K562 (cell line): ENCODE data around the gene KIF14. TPM values are rescaled to one million over a fixed set of nuclear protein-coding genes. Genes with fewer than 3 reads are reported as not detected.

ENCODE experiments used
- BDP1 ChIP-seq: IDR thresholded peaks from 3 replicates; pipeline ENCODE4 v1.6.1; 2011; ENCODE audit not compliant: insufficient read length, insufficient read depth
- ILF3 ChIP-seq: fragments of 450-650 bp; IDR thresholded peaks from 2 replicates; pipeline ENCODE4 v1.6.1; 2018; ENCODE audit warnings: antibody characterized with exemption, mild to moderate bottlenecking, moderate library complexity, borderline replicate concordance
- KDM5B ChIP-seq: fragments of 200-600 bp; sonication (generic); IDR thresholded peaks from 2 replicates; pipeline ENCODE4 v1.6.1; 2012; ENCODE audit warnings: low read depth, mild to moderate bottlenecking, moderate library complexity, low read length, control low read depth, inconsistent platforms; ENCODE audit not compliant: insufficient replicate concordance
- MCM7 ChIP-seq, 2 experiments: fragments of 450-650 bp; IDR thresholded peaks; 2 replicates each; pipeline ENCODE4 v1.6.1; 2016 to 2018
- MED1 ChIP-seq: sonication (generic); formaldehyde crosslinking; IDR thresholded peaks from 2 replicates; pipeline ENCODE4 v1.8.1; 2023; ENCODE audit warnings: missing genetic modification reagents, borderline replicate concordance
- RAD51 ChIP-seq: fragments of 450-650 bp; IDR thresholded peaks from 2 replicates; pipeline ENCODE4 v1.7.1; 2016; ENCODE audit warnings: low read depth, mild to moderate bottlenecking, borderline replicate concordance
- RERE ChIP-seq: sonication (generic); formaldehyde crosslinking; IDR thresholded peaks from 2 replicates; pipeline ENCODE4 v1.8.0; 2023; ENCODE audit warnings: missing genetic modification reagents, mild to moderate bottlenecking, borderline replicate concordance
- REST ChIP-seq, 2 experiments: fragments of 450-650 bp; formaldehyde crosslinking in 1 of 2; IDR thresholded peaks; 2 replicates each; pipeline versions ENCODE4 v1.4.0 to v1.6.1; 2014 to 2020; ENCODE audit warnings: mild to moderate bottlenecking in 2 of 2, borderline replicate concordance in 1 of 2, low read depth in 1 of 2
- SETDB1 ChIP-seq: IDR thresholded peaks from one replicate; pipeline ENCODE4 v1.6.1; 2012; ENCODE audit warnings: low read length, control low read depth, inconsistent platforms
- SRSF3 ChIP-seq: fragments of 200-400 bp; formaldehyde crosslinking; IDR thresholded peaks from 2 replicates; pipeline ENCODE4 v1.6.1; 2016; ENCODE audit warnings: mild to moderate bottlenecking, low read length, moderate library complexity; ENCODE audit not compliant: insufficient read depth
- ZFP30 ChIP-seq: fragments of 250-450 bp; sonication (Bioruptor Pico); IDR thresholded peaks from 2 replicates; pipeline ENCODE4 v1.8.0; 2022; ENCODE audit warnings: moderate library complexity, mild to moderate bottlenecking, inconsistent platforms, borderline replicate concordance
- ZNF740 ChIP-seq, 3 experiments: fragments of 200-800 bp in 1 of 3; sonication (Bioruptor generic) in 1 of 3; sonication (generic) in 1 of 3; formaldehyde crosslinking in 1 of 3; IDR thresholded peaks; 2 replicates each; pipeline versions ENCODE4 v1.6.1 to v1.8.0; 2016 to 2022; ENCODE audit warnings: mild to moderate bottlenecking in 2 of 3, missing compliant biosample characterization in 2 of 3, missing genetic modification characterization in 2 of 3, missing genetic modification reagents in 1 of 3
- ZSCAN29 ChIP-seq: fragments of 450-650 bp; IDR thresholded peaks from 2 replicates; pipeline ENCODE4 v1.6.1; 2017
- polyA plus RNA-seq, 8 experiments: library from polyadenylated mRNA; depleted of rRNA in 4 of 8; stranded (reverse) in 5 of 8; unstranded in 3 of 8; fragments of >200 nt; fragmentation: Nextera tagmentation in 2 of 8; fragmentation: Illumina TruSeq in 1 of 8; extraction: Ambion mirVana in 2 of 8; extraction: Trizol in 1 of 8; gene quantifications; 2 replicates each; pipeline versions ENCODE4 v1.2.1 to v1.2.3, GENCODE V29; 2011 to 2014; ENCODE audit warnings: inconsistent platforms in 1 of 8, missing spikeins in 1 of 8
- total RNA-seq, 7 experiments: library from RNA; depleted of rRNA in 6 of 7; stranded (reverse); fragments of >200 nt in 6 of 7; fragmentation: Illumina TruSeq in 2 of 7; extraction: Trizol in 2 of 7; gene quantifications; 2 replicates each; pipeline versions ENCODE4 v1.2.1 to v1.2.3, GENCODE V29; 2011 to 2021; ENCODE audit warnings: low replicate concordance in 1 of 7

Gene KIF14
- total and polyA plus RNA-seq, 9 of the 15 experiments (the other 6 are each of a cell fraction or from before 2014, with no cell fraction given) = 11.5 to 47.4 (median 29.0) TPM

- TF ChIP-seq REST (IDR thresholded peaks at IDR 0.05; ENCODE audit: borderline replicate concordance) (no peak), REST (CRISPR knock-in tag; IDR thresholded peaks at IDR 0.05; ENCODE audit: low read depth) (no peak), SRSF3 (no peak), KDM5B (peak; percentile 62), BDP1 (no peak), ZFP30 (CRISPR knock-in tag) (no peak), ZSCAN29 (no peak), MCM7 (IDR thresholded peaks at IDR 0.05) (no peak), RERE (no peak), SETDB1 (no peak), RAD51 (no peak), MED1 (CRISPR knock-in tag) (no peak), ZNF740 (CRISPR knock-in tag; IDR thresholded peaks at IDR 0.05) (no peak), ZNF740 (tag; IDR thresholded peaks at IDR 0.05) (no peak; a peak in 1 of 4 replicates), ILF3 (no peak)
Measured at GRCh38 chr1:200640963-200641401, 20.4 kb upstream of the KIF14 start (continued).
